NCI-H526 (cell line): ENCODE measurements around the gene CBY2.
"Not testable (repeated sequence)": the region's sequence is repeated elsewhere in the genome, so short reads cannot be mapped to it uniquely, and the experiment has no call there.

Experiments
- DNase-seq, 2 experiments: peaks; one replicate each; lab custom pipeline; 2025; lab: John Stamatoyannopoulos, UW

Gene CBY2

GRCh38 chr13:45748941-45749759 is 47.0 kb downstream of the CBY2 start:
- no peak for DNase-seq

- DNase-seq, result no peak
Observed at GRCh38 chr13:45750566-45750965, 48.4 kb downstream of the CBY2 start.

- DNase-seq, result no peak
Observed at GRCh38 chr13:45751885-45752284, 49.8 kb downstream of the CBY2 start.

DNA sequence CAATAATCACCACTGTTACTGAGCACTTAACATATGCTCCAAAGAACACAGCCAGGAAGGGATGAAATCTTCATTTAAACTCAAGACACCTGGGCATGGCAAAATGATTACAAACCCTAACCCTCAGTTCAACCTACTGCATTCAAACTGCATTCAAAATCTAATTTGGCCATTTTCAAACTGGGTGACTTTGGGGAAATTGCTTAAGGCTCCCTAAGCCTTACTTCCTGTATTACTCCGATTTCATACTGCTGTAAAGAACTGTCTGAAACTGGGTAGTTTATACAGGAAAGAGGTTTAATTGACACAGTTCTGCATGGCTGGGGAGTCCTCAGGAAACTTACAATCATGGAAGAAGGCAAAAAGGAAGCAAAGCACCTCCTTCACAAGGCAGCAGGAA is 50.4 kb downstream of the CBY2 start:
- DNase-seq, result no peak

DNA sequence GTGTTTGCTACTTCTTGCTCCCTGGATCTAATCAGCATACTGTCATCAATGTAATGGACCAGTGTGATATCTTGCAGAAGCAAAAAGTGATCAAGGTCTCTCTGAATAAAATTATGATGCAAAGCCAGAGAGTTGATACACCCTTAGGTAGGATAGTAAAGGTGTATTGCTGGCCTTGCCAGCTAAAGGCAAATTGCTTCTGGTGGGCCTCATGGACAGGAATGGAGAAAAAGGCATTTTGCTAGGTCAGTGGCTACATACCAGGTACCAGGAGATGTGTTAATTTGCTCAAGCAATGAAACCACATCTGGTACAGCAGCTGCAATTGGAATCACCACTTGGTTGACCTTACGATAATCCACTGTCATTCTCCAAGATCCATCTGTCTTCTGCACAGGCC is 54.4 kb downstream of the CBY2 start:
- DNase-seq, result not testable (repeated sequence)

DNA sequence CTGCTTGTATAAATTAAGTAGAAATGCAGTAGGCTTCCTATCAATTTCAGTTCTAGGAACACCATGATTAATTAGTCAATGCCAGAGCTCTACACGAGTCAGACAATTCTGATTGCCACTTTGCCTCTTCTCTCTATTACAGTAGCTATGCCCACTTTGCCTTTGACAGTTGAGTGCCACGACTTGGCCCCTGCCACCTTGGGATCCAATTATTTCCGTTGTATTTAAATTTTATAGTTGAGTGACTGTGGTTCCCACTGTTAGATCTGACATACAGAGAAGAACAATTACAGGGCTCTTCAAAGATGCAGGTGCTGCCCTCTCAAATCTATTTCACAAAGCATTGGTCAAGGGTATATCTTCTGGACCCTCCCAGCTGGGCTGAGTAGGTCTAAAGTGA is 55.5 kb downstream of the CBY2 start:
- not testable (repeated sequence) for DNase-seq

GRCh38 chr13:45763419-45763818 is 61.3 kb downstream of the CBY2 start:
- no peak for DNase-seq
